ENCODE results near the gene OSBP2.

Gene OSBP2

GRCh38 chr22:30855266-30855665 is 160.6 kb downstream of the OSBP2 start:
- Histone ChIP-seq H3F3A (ENCODE audit: control insufficient read depth, insufficient read depth) (no peaks in the 10 kb centered on the region), H4K20me1 (ENCODE audit: control insufficient read depth, insufficient read depth, low read depth, low read length) (no peaks in the 10 kb centered on the region), H3K9me2 (replicated peaks; ENCODE audit: control insufficient read depth, low read length) (no peaks in the 10 kb centered on the region), H3K4me1 (ENCODE audit: control insufficient read depth, low read length) (no peaks in the 10 kb centered on the region), H3K9me3 (ENCODE audit: control insufficient read depth, insufficient read depth, low read length) (no peaks in the 10 kb centered on the region), H3K79me2 (ENCODE audit: control insufficient read depth, low read length) (no peaks in the 10 kb centered on the region), H3K4me2 (ENCODE audit: low read length) (no peak overlapping the region), H3K36me3 (ENCODE audit: control insufficient read depth, low read length) (no peaks in the 10 kb centered on the region), H3K4me3 (ENCODE audit: low read length) (no peak overlapping the region), H3K27ac (ENCODE audit: low read depth, low read length) (no peak overlapping the region), H3K27me3 (ENCODE audit: control insufficient read depth, low read length) (peaks cover 3% of the 10 kb centered on the region; the same call in 1 of the 2 replicates)
- TF ChIP-seq CTCF (IDR thresholded peaks at IDR 0.05; ENCODE audit: low read depth, low read length, poor library complexity, severe bottlenecking): no peak
- no peak for TF ChIP-seq EZH2phosphoT487 (IDR thresholded peaks at IDR 0.05; ENCODE audit: borderline replicate concordance, low read length)

- no peaks in the 10 kb centered on the region for H3K9me3 ChIP-seq (ENCODE audit: control insufficient read depth, insufficient read depth, low read length)
Measured at GRCh38 chr22:30855677-30856518, 161.2 kb downstream of the OSBP2 start.

GRCh38 chr22:30856741-30857502 is 162.2 kb downstream of the OSBP2 start:
- H3K4me2 ChIP-seq (ENCODE audit: low read length): no peak overlapping the region

More at GRCh38 chr22:30855677-30856518, 161.2 kb downstream of the OSBP2 start:
- TF ChIP-seq CTCF (IDR thresholded peaks at IDR 0.05; ENCODE audit: low read depth, low read length, poor library complexity, severe bottlenecking) (no peak), EZH2phosphoT487 (IDR thresholded peaks at IDR 0.05; ENCODE audit: borderline replicate concordance, low read length) (no peak)
- Histone ChIP-seq H3K4me1 (ENCODE audit: control insufficient read depth, low read length) (no peaks in the 10 kb centered on the region), H3F3A (ENCODE audit: control insufficient read depth, insufficient read depth) (no peaks in the 10 kb centered on the region), H3K9me2 (replicated peaks; ENCODE audit: control insufficient read depth, low read length) (no peaks in the 10 kb centered on the region), H3K27me3 (ENCODE audit: control insufficient read depth, low read length) (peaks cover 3% of the 10 kb centered on the region; the same call in 1 of the 2 replicates), H3K79me2 (ENCODE audit: control insufficient read depth, low read length) (no peaks in the 10 kb centered on the region), H3K36me3 (ENCODE audit: control insufficient read depth, low read length) (no peaks in the 10 kb centered on the region), H3K27ac (ENCODE audit: low read depth, low read length) (no peak overlapping the region), H3K4me3 (ENCODE audit: low read length) (no peak overlapping the region), H4K20me1 (ENCODE audit: control insufficient read depth, insufficient read depth, low read depth, low read length) (no peaks in the 10 kb centered on the region), H3K4me2 (ENCODE audit: low read length) (no peak overlapping the region)

More at GRCh38 chr22:30856741-30857502, 162.2 kb downstream of the OSBP2 start:
- no peaks in the 10 kb centered on the region for H3K36me3 ChIP-seq (ENCODE audit: control insufficient read depth, low read length)
- no peaks in the 10 kb centered on the region for H4K20me1 ChIP-seq (ENCODE audit: control insufficient read depth, insufficient read depth, low read depth, low read length)
- no peaks in the 10 kb centered on the region for H3F3A ChIP-seq (ENCODE audit: control insufficient read depth, insufficient read depth)
- no peaks in the 10 kb centered on the region for H3K79me2 ChIP-seq (ENCODE audit: control insufficient read depth, low read length)
- H3K27ac ChIP-seq (ENCODE audit: low read depth, low read length): no peak overlapping the region
- H3K9me2 ChIP-seq (replicated peaks; ENCODE audit: control insufficient read depth, low read length): no peaks in the 10 kb centered on the region
- no peaks in the 10 kb centered on the region for H3K4me1 ChIP-seq (ENCODE audit: control insufficient read depth, low read length)
- TF ChIP-seq CTCF (IDR thresholded peaks at IDR 0.05; ENCODE audit: low read depth, low read length, poor library complexity, severe bottlenecking): no peak
- H3K4me3 ChIP-seq (ENCODE audit: low read length): no peak overlapping the region
- H3K9me3 ChIP-seq (ENCODE audit: control insufficient read depth, insufficient read depth, low read length): no peaks in the 10 kb centered on the region
- H3K27me3 ChIP-seq (ENCODE audit: control insufficient read depth, low read length): peaks cover 3% of the 10 kb centered on the region; the same call in 1 of the 2 replicates
